K562 (cell line): ENCODE measurements around the gene GLMP. TPM values are rescaled to one million over a fixed set of nuclear protein-coding genes. Genes with fewer than 3 reads are reported as not detected.

Experiments used
- ATAC-seq: fragments of 200-7000 bp; cut with Tn5 transposase; 3 replicates; pipeline ENCODE4 v1.9.1; 2020; ENCODE audit warnings: moderate library complexity
- BruUV-seq: library from RNA; stranded (reverse); fragments of 400-500 nt; replicated peaks from 2 replicates; lab custom pipeline; 2021; lab: Mats Ljungman, UMichigan
- CTCF ChIA-PET: fragments of 300-600 bp; formaldehyde crosslinking; extraction: SDS; loops from one replicate; lab custom pipeline; 2021; ENCODE audit warnings: low intra/inter-chr PET ratio; lab: Yijun Ruan, JAX
- POLR2A ChIA-PET: fragments of 300-600, 350-650 bp; sonication (Branson Sonifier 250); formaldehyde crosslinking; extraction: SDS; loops from one replicate; lab custom pipeline; 2021; ENCODE audit warnings: antibody characterized with exemption, inconsistent platforms; lab: Yijun Ruan, JAX
- DNase-seq, 4 experiments: peaks; one replicate each; pipeline versions ENCODE4 v3.0.0 to v3.0.0-alpha.2; 2011 to 2018; ENCODE audit warnings: low spot score in 3 of 4, mixed read lengths in 3 of 4; ENCODE audit errors: extremely low read depth in 1 of 4
- FAIRE-seq: peaks from 2 replicates; lab custom pipeline; 2011; peaks lifted over from hg19 to GRCh38; lab: Jason Lieb, UNC
- H2AFZ ChIP-seq: 2 replicates; pipeline ENCODE4 v1.6.0; 2011; ENCODE audit warnings: low read depth, low read length, control low read depth, inconsistent platforms
- H3K27ac ChIP-seq: fragments of 200-600 bp; 3 replicates; pipeline ENCODE4 v1.8.0; 2011; ENCODE audit warnings: low read depth, mild to moderate bottlenecking, control low read depth, inconsistent platforms, low read length, moderate library complexity, mixed read lengths; ENCODE audit errors: extremely low read depth
- H3K27me3 ChIP-seq, 2 experiments: fragments of 300-600 bp in 1 of 2; 2 replicates in 1 of 2; 3 replicates in 1 of 2; pipeline versions ENCODE4 v1.6.0 to v1.8.0; 2011; ENCODE audit warnings: inconsistent platforms in 2 of 2, low read length in 2 of 2, mild to moderate bottlenecking in 1 of 2, mixed read lengths in 1 of 2, moderate library complexity in 1 of 2; ENCODE audit not compliant: control insufficient read depth in 2 of 2, insufficient read depth in 2 of 2
- H3K36me3 ChIP-seq: fragments of 300-600 bp; 3 replicates; pipeline ENCODE4 v1.8.0; 2011; ENCODE audit warnings: mild to moderate bottlenecking, low read length, inconsistent platforms; ENCODE audit not compliant: control insufficient read depth, insufficient read depth
- H3K4me1 ChIP-seq, 2 experiments: fragments of 200-600 bp in 1 of 2; replicated peaks in 1 of 2; 2 replicates in 1 of 2; 3 replicates in 1 of 2; pipeline versions ENCODE4 v1.5.1 to v1.8.0; 2011; ENCODE audit warnings: inconsistent platforms in 2 of 2, low read length in 2 of 2, mild to moderate bottlenecking in 1 of 2, mixed read lengths in 1 of 2, moderate library complexity in 1 of 2; ENCODE audit not compliant: control insufficient read depth in 2 of 2, insufficient read depth in 2 of 2
- H3K4me2 ChIP-seq: 2 replicates; pipeline ENCODE4 v1.6.1; 2011; ENCODE audit warnings: low read length, control low read depth, inconsistent platforms, mixed read lengths; ENCODE audit not compliant: insufficient read depth
- H3K4me3 ChIP-seq: fragments of 200-600 bp; sonication (generic), shearing (Covaris generic); 2 replicates; pipeline ENCODE4 v1.5.1; 2016; ENCODE audit warnings: control low read depth, inconsistent platforms
- H3K79me2 ChIP-seq: fragments of 200-600 bp; 3 replicates; pipeline ENCODE4 v1.8.0; 2011; ENCODE audit warnings: low read length, inconsistent platforms; ENCODE audit not compliant: control insufficient read depth, insufficient read depth
- H3K9ac ChIP-seq, 2 experiments: 2 replicates each; pipeline versions ENCODE4 v1.6.0 to v1.6.1; 2011; ENCODE audit warnings: low read depth in 2 of 2, low read length in 2 of 2, control low read depth in 1 of 2, inconsistent platforms in 1 of 2, mild to moderate bottlenecking in 1 of 2, mixed read lengths in 1 of 2; ENCODE audit not compliant: insufficient read depth in 1 of 2
- H3K9me1 ChIP-seq: one replicate; pipeline ENCODE4 v1.6.0; 2011; ENCODE audit warnings: inconsistent platforms, mild to moderate bottlenecking, low read length, moderate library complexity; ENCODE audit not compliant: control insufficient read depth, insufficient read depth
- H3K9me3 ChIP-seq: replicated peaks from 2 replicates; pipeline ENCODE4 v1.5.1; 2011; ENCODE audit warnings: low read depth, low read length, inconsistent platforms; ENCODE audit not compliant: control insufficient read depth, insufficient read depth
- H4K20me1 ChIP-seq: replicated peaks from 2 replicates; pipeline ENCODE4 v1.6.1; 2011; ENCODE audit warnings: low read length, inconsistent platforms, mixed read lengths; ENCODE audit not compliant: control insufficient read depth, insufficient read depth
- CBX8 ChIP-seq: fragments of 200-600 bp; sonication (generic); IDR thresholded peaks from 2 replicates; pipeline ENCODE4 v1.6.1; 2012; ENCODE audit warnings: borderline replicate concordance, mixed run types, low read depth, mild to moderate bottlenecking, moderate library complexity, mixed read lengths, low read length, control low read depth, inconsistent platforms; ENCODE audit not compliant: poor library complexity, severe bottlenecking; ENCODE audit errors: extremely low read depth
- CTCF ChIP-seq, 3 experiments: IDR thresholded peaks in 2 of 3; conservative IDR thresholded peaks in 1 of 3; 2 replicates each; pipeline ENCODE4 v1.5.1; 2011 to 2012; ENCODE audit warnings: low read length in 3 of 3, mild to moderate bottlenecking in 3 of 3, control low read depth in 2 of 3, improper control_type of control experiment in 1 of 3, inconsistent platforms in 1 of 3, low read depth in 1 of 3, mixed read lengths in 1 of 3, moderate library complexity in 1 of 3; ENCODE audit not compliant: insufficient read depth in 2 of 3
- ZNF282 ChIP-seq: sonication (generic); formaldehyde crosslinking; IDR thresholded peaks from 2 replicates; pipeline ENCODE4 v1.8.1; 2023; ENCODE audit warnings: missing genetic modification reagents
- WGBS: fragments of 100-300 bp; shearing (Covaris generic); methylation state at CpG from one replicate; pipeline ENCODE4 v1.1.6; 2016; ENCODE audit warnings: low coverage, mixed read lengths; ENCODE audit not compliant: insufficient coverage; ENCODE audit errors: missing lambda C conversion rate; 5-methylcytosine and 5-hydroxymethylcytosine counted together
- in situ Hi-C: fragments of 300-500 bp; cut with MboI; formaldehyde crosslinking; loops from 4 replicates; pipeline ENCODE4 v1.15.0; 2018; ENCODE audit warnings: inconsistent platforms, mixed read lengths
- intact Hi-C: fragments of 100-400 bp; cut with micrococcal nuclease; formaldehyde crosslinking; loops from 2 replicates; pipeline ENCODE4 v1.14.2; 2022
- polyA plus RNA-seq, 8 experiments: library from polyadenylated mRNA; depleted of rRNA in 4 of 8; stranded (reverse) in 5 of 8; unstranded in 3 of 8; fragments of >200 nt; fragmentation: Nextera tagmentation in 2 of 8; fragmentation: Illumina TruSeq in 1 of 8; extraction: Ambion mirVana in 2 of 8; extraction: Trizol in 1 of 8; gene quantifications; 2 replicates each; pipeline versions ENCODE4 v1.2.1 to v1.2.3, GENCODE V29; 2011 to 2014; ENCODE audit warnings: inconsistent platforms in 1 of 8, missing spikeins in 1 of 8
- total RNA-seq, 7 experiments: library from RNA; depleted of rRNA in 6 of 7; stranded (reverse); fragments of >200 nt in 6 of 7; fragmentation: Illumina TruSeq in 2 of 7; extraction: Trizol in 2 of 7; gene quantifications; 2 replicates each; pipeline versions ENCODE4 v1.2.1 to v1.2.3, GENCODE V29; 2011 to 2021; ENCODE audit warnings: low replicate concordance in 1 of 7

Gene GLMP
- total and polyA plus RNA-seq, 9 of the 15 experiments (the other 6 are each of a cell fraction or from before 2014, with no cell fraction given): 8.3 to 28.2 (median 22.4) TPM

GRCh38 chr1:156279837-156280236 lies 15.6 kb downstream of the GLMP start:
- no peak overlapping the region for H3K4me3 ChIP-seq
- CTCF ChIA-PET: interaction anchor here (0.6 kb wide), 1 partner anchor 151 kb away, joined by 3 read pairs; no protein-coding TSS in a partner anchor

More at GRCh38 chr1:156279837-156280236, 15.6 kb downstream of the GLMP start:
- WGBS: 88% methylated on average over 3 of the region's 3 CpGs
- no peak overlapping the region for H3K27ac ChIP-seq
- FAIRE-seq: no peak
- TF ChIP-seq CBX8: no peak
- TF ChIP-seq ZNF282 (CRISPR knock-in tag): no peak
- no peak for TF ChIP-seq CTCF (IDR thresholded peaks at IDR 0.05 in 2 of 3, conservative IDR thresholded peaks at IDR 0.05 in 1 of 3; ENCODE audit: insufficient read depth in 2 of 3, low read depth in 1 of 3, low read length in 3 of 3)
- no peaks in the 10 kb centered on the region for H3K9me1 ChIP-seq
- DNase-seq: no peak
- intact Hi-C loops: no loop called here
- no peak for ATAC-seq
- in situ Hi-C loops: no loop called here
- H3K79me2 ChIP-seq: peaks cover 52% of the 10 kb centered on the region
- POLR2A ChIA-PET: interaction anchor here (0.6 to 6.3 kb wide), 7 partner anchors 9 to 157 kb away, joined by 3 to 63 read pairs (median 4); no protein-coding TSS in a partner anchor
- H3K27me3 ChIP-seq: no peaks in the 10 kb centered on the region
- H2AFZ ChIP-seq: no peak overlapping the region
- no peak overlapping the region for H3K9ac ChIP-seq
- H3K4me2 ChIP-seq: no peak overlapping the region
- H3K4me1 ChIP-seq: peaks cover 3 to 6% of the 10 kb centered on the region in 2 experiments; a peak in 3 of 5 replicates
- H3K9me3 ChIP-seq: no peaks in the 10 kb centered on the region
- peaks cover 62% of the 10 kb centered on the region for H3K36me3 ChIP-seq
- H4K20me1 ChIP-seq: peaks cover 11% of the 10 kb centered on the region; the same call in 1 of the 2 replicates
- no TSS peak for BruUV-seq
